GM18907 (cell line): ENCODE measurements around the gene CARD19.
A peak's percentile ranks its signal among the peaks of the same experiment; 100 is the strongest.

Experiments used
- ATAC-seq: cut with Tn5 transposase; IDR thresholded peaks from one replicate; pipeline ENCODE4 v1.9.1; 2021; ENCODE audit warnings: mild to moderate bottlenecking, moderate library complexity; ENCODE audit not compliant: unreplicated experiment

CARD19 gene

GRCh38 chr9:93061791-93062763 is 33.9 kb upstream of the CARD19 start:
- ATAC-seq = peak; percentile 38

GRCh38 chr9:93064392-93065134 is 31.5 kb upstream of the CARD19 start:
- peak; percentile 89 for ATAC-seq

- no peak for ATAC-seq
Observed at GRCh38 chr9:93065135-93065720, 30.8 kb upstream of the CARD19 start.

- ATAC-seq = no peak
Observed at GRCh38 chr9:93066978-93067603, 28.9 kb upstream of the CARD19 start.

- ATAC-seq = no peak
Observed at GRCh38 chr9:93068956-93069355, 27.1 kb upstream of the CARD19 start.

- no peak for ATAC-seq
Observed at GRCh38 chr9:93071464-93071863, 24.6 kb upstream of the CARD19 start.

GRCh38 chr9:93072383-93072795 is 23.6 kb upstream of the CARD19 start:
- ATAC-seq = no peak

- ATAC-seq = no peak
Observed at GRCh38 chr9:93076101-93076791, 19.8 kb upstream of the CARD19 start.

- ATAC-seq = no peak
Observed at GRCh38 chr9:93076792-93077128, 19.3 kb upstream of the CARD19 start.

GRCh38 chr9:93077367-93077766 is 18.6 kb upstream of the CARD19 start:
- ATAC-seq = no peak

GRCh38 chr9:93077811-93078210 is 18.2 kb upstream of the CARD19 start:
- no peak for ATAC-seq

- no peak for ATAC-seq
Observed at GRCh38 chr9:93079371-93079770, 16.6 kb upstream of the CARD19 start.

GRCh38 chr9:93080406-93080805 is 15.6 kb upstream of the CARD19 start:
- no peak for ATAC-seq

- ATAC-seq = no peak
Observed at GRCh38 chr9:93081081-93081529, 14.9 kb upstream of the CARD19 start.

- ATAC-seq = no peak
Observed at GRCh38 chr9:93081931-93082330, 14.1 kb upstream of the CARD19 start.

- ATAC-seq = no peak
Observed at GRCh38 chr9:93082841-93083411, 13.1 kb upstream of the CARD19 start.

GRCh38 chr9:93083592-93084470 is 12.2 kb upstream of the CARD19 start:
- ATAC-seq = no peak

- no peak for ATAC-seq
Observed at GRCh38 chr9:93084471-93084881, 11.5 kb upstream of the CARD19 start.

- ATAC-seq = no peak
Observed at GRCh38 chr9:93085676-93086075, 10.3 kb upstream of the CARD19 start.
